GM10266 (cell line): ENCODE measurements around the gene TRABD2B.

Experiments used
- DNase-seq: peaks from one replicate; pipeline ENCODE4 v3.0.0; 2012; ENCODE audit errors: extremely low spot score
- CTCF ChIP-seq: IDR thresholded peaks from 2 replicates; pipeline ENCODE4 v1.5.1; 2012; ENCODE audit warnings: mild to moderate bottlenecking, low read depth; ENCODE audit not compliant: control insufficient read depth, insufficient read depth; ENCODE audit errors: missing control alignments

TRABD2B gene

GRCh38 chr1:47794081-47794480, 203.1 kb downstream of the TRABD2B start:
- no peak for TF ChIP-seq CTCF
- no peak for DNase-seq

GRCh38 chr1:47793563-47793962, 203.6 kb downstream of the TRABD2B start:
- DNase-seq = no peak
- no peak for TF ChIP-seq CTCF

- no peak for DNase-seq
- TF ChIP-seq CTCF = no peak
Measured at GRCh38 chr1:47792779-47793178, 204.4 kb downstream of the TRABD2B start.

- no peak for DNase-seq
- TF ChIP-seq CTCF = no peak
Measured at GRCh38 chr1:47791879-47792608, 205.1 kb downstream of the TRABD2B start.

GRCh38 chr1:47788761-47789160, 208.4 kb downstream of the TRABD2B start:
- no peak for TF ChIP-seq CTCF
- DNase-seq = no peak

GRCh38 chr1:47787560-47787959, 209.6 kb downstream of the TRABD2B start:
- no peak for DNase-seq
- no peak for TF ChIP-seq CTCF

- no peak for DNase-seq
- TF ChIP-seq CTCF = no peak
Measured at GRCh38 chr1:47786316-47786715, 210.9 kb downstream of the TRABD2B start.
